ENCODE results near the gene XYLT1. TPM values are rescaled to one million over a fixed set of nuclear protein-coding genes. Genes with fewer than 3 reads are reported as not detected.

The XYLT1 gene
- total RNA-seq, 2 donors from 2014 or later = 14.4 to 31.3 TPM

- H3K4me1 ChIP-seq = no peaks in the 10 kb centered on the region
These were observed 394.5 kb downstream of the XYLT1 start for GRCh38 chr16:17076092-17076754.

GRCh38 chr16:17072104-17072503, 398.7 kb downstream of the XYLT1 start:
- no peak for TF ChIP-seq CTCF (IDR thresholded peaks at IDR 0.05)
- DNase-seq (ENCODE audit: low spot score) = no peak
- Histone ChIP-seq H3K4me1 (no peaks in the 10 kb centered on the region), H3K4me3 (no peak overlapping the region), H3K27me3 (no peaks in the 10 kb centered on the region), H3K9me3 (no peaks in the 10 kb centered on the region), H3K27ac (no peak overlapping the region), H3K36me3 (no peaks in the 10 kb centered on the region)

More at GRCh38 chr16:17076092-17076754, 394.5 kb downstream of the XYLT1 start:
- no peak for TF ChIP-seq CTCF (IDR thresholded peaks at IDR 0.05)
- Histone ChIP-seq H3K36me3 (no peaks in the 10 kb centered on the region), H3K27me3 (no peaks in the 10 kb centered on the region), H3K9me3 (no peaks in the 10 kb centered on the region), H3K4me3 (no peak overlapping the region), H3K27ac (no peak overlapping the region)
- no peak for DNase-seq (ENCODE audit: low spot score)

- no peak overlapping the region for H3K4me3 ChIP-seq
- no peaks in the 10 kb centered on the region for H3K9me3 ChIP-seq
- TF ChIP-seq CTCF (IDR thresholded peaks at IDR 0.05) = no peak
- H3K36me3 ChIP-seq = no peaks in the 10 kb centered on the region
- no peaks in the 10 kb centered on the region for H3K27me3 ChIP-seq
- no peaks in the 10 kb centered on the region for H3K4me1 ChIP-seq
- DNase-seq (ENCODE audit: low spot score) = no peak
- no peak overlapping the region for H3K27ac ChIP-seq
These were observed 399.7 kb downstream of the XYLT1 start for GRCh38 chr16:17070882-17071592.

GRCh38 chr16:17069681-17070080, 401.1 kb downstream of the XYLT1 start:
- Histone ChIP-seq H3K9me3 (no peaks in the 10 kb centered on the region), H3K27ac (no peak overlapping the region), H3K36me3 (no peaks in the 10 kb centered on the region), H3K4me1 (no peaks in the 10 kb centered on the region), H3K4me3 (no peak overlapping the region), H3K27me3 (no peaks in the 10 kb centered on the region)
- no peak for DNase-seq (ENCODE audit: low spot score)
- TF ChIP-seq CTCF (IDR thresholded peaks at IDR 0.05) = no peak

- H3K36me3 ChIP-seq = no peaks in the 10 kb centered on the region
- H3K9me3 ChIP-seq = no peaks in the 10 kb centered on the region
- DNase-seq (ENCODE audit: low spot score) = no peak
- H3K4me1 ChIP-seq = no peaks in the 10 kb centered on the region
- H3K27me3 ChIP-seq = no peaks in the 10 kb centered on the region
- H3K27ac ChIP-seq = no peak overlapping the region
- H3K4me3 ChIP-seq = no peak overlapping the region
- TF ChIP-seq CTCF (IDR thresholded peaks at IDR 0.05) = no peak
These were observed 402.2 kb downstream of the XYLT1 start for GRCh38 chr16:17068524-17068923.
